ENCODE data around the gene ZMIZ1.

ZMIZ1 gene

GRCh38 chr10:79082631-79083596, 14.1 kb downstream of the ZMIZ1 start:
- Histone ChIP-seq H3K27me3 (replicated peaks; ENCODE audit: control insufficient read depth, insufficient read depth, low read length) (no peaks in the 10 kb centered on the region), H3K36me3 (ENCODE audit: control insufficient read depth, insufficient read depth, low read length) (no peaks in the 10 kb centered on the region), H3K4me3 (replicated peaks; ENCODE audit: low read depth, low read length) (no peak overlapping the region)
- TF ChIP-seq CTCF (IDR thresholded peaks at IDR 0.05; ENCODE audit: insufficient read depth, low read length, poor library complexity, severe bottlenecking) = no peak
- no peak for DNase-seq (ENCODE audit: extremely low read depth, insufficient read length)

- no peak overlapping the region for H3K4me3 ChIP-seq (replicated peaks; ENCODE audit: low read depth, low read length)
- H3K36me3 ChIP-seq (ENCODE audit: control insufficient read depth, insufficient read depth, low read length) = no peaks in the 10 kb centered on the region
- DNase-seq (ENCODE audit: extremely low read depth, insufficient read length) = no peak
Measured at GRCh38 chr10:79084012-79084971, 15.5 kb downstream of the ZMIZ1 start.

GRCh38 chr10:79084972-79085597, 16.3 kb downstream of the ZMIZ1 start:
- Histone ChIP-seq H3K4me3 (replicated peaks; ENCODE audit: low read depth, low read length) (no peak overlapping the region), H3K27me3 (replicated peaks; ENCODE audit: control insufficient read depth, insufficient read depth, low read length) (no peaks in the 10 kb centered on the region), H3K36me3 (ENCODE audit: control insufficient read depth, insufficient read depth, low read length) (no peaks in the 10 kb centered on the region)
- peak; percentile 37 for DNase-seq (ENCODE audit: extremely low read depth, insufficient read length)
- no peak for TF ChIP-seq CTCF (IDR thresholded peaks at IDR 0.05; ENCODE audit: insufficient read depth, low read length, poor library complexity, severe bottlenecking)

More at GRCh38 chr10:79084012-79084971, 15.5 kb downstream of the ZMIZ1 start:
- H3K27me3 ChIP-seq (replicated peaks; ENCODE audit: control insufficient read depth, insufficient read depth, low read length) = no peaks in the 10 kb centered on the region
- no peak for TF ChIP-seq CTCF (IDR thresholded peaks at IDR 0.05; ENCODE audit: insufficient read depth, low read length, poor library complexity, severe bottlenecking)

GRCh38 chr10:79086822-79087221, 18.1 kb downstream of the ZMIZ1 start:
- TF ChIP-seq CTCF (IDR thresholded peaks at IDR 0.05; ENCODE audit: insufficient read depth, low read length, poor library complexity, severe bottlenecking) = no peak

GRCh38 chr10:79087721-79088120, 19.0 kb downstream of the ZMIZ1 start:
- TF ChIP-seq CTCF (IDR thresholded peaks at IDR 0.05; ENCODE audit: insufficient read depth, low read length, poor library complexity, severe bottlenecking) = no peak
- no peak overlapping the region for H3K4me3 ChIP-seq (replicated peaks; ENCODE audit: low read depth, low read length)

More at GRCh38 chr10:79086822-79087221, 18.1 kb downstream of the ZMIZ1 start:
- H3K36me3 ChIP-seq (ENCODE audit: control insufficient read depth, insufficient read depth, low read length) = no peaks in the 10 kb centered on the region
- H3K27me3 ChIP-seq (replicated peaks; ENCODE audit: control insufficient read depth, insufficient read depth, low read length) = no peaks in the 10 kb centered on the region
- no peak overlapping the region for H3K4me3 ChIP-seq (replicated peaks; ENCODE audit: low read depth, low read length)
- no peak for DNase-seq (ENCODE audit: extremely low read depth, insufficient read length)

More at GRCh38 chr10:79087721-79088120, 19.0 kb downstream of the ZMIZ1 start:
- Histone ChIP-seq H3K27me3 (replicated peaks; ENCODE audit: control insufficient read depth, insufficient read depth, low read length) (no peaks in the 10 kb centered on the region), H3K36me3 (ENCODE audit: control insufficient read depth, insufficient read depth, low read length) (no peaks in the 10 kb centered on the region)
- no peak for DNase-seq (ENCODE audit: extremely low read depth, insufficient read length)
